Globus pallidus (tissue), 1 donor: Measurements from ENCODE around the gene PNMA6E.
"Not testable (repeated sequence)": the region's sequence is repeated elsewhere in the genome, so short reads cannot be mapped to it uniquely, and the experiment has no call there.

Experiments used
- DNase-seq: peaks from one replicate; pipeline ENCODE4 v3.0.0-alpha.2; 2015; ENCODE audit warnings: low spot score

PNMA6E gene

GRCh38 chrX:153408221-153408721, 7.1 kb upstream of the PNMA6E start:
- no peak for DNase-seq

- no peak for DNase-seq
These were observed 6.6 kb upstream of the PNMA6E start for GRCh38 chrX:153407736-153408135.

GRCh38 chrX:153406903-153407302, 5.8 kb upstream of the PNMA6E start:
- DNase-seq = no peak

- no peak for DNase-seq
These were observed 4.9 kb upstream of the PNMA6E start for GRCh38 chrX:153406011-153406410.

GRCh38 chrX:153405426-153405825, 4.3 kb upstream of the PNMA6E start:
- DNase-seq = no peak

GRCh38 chrX:153404333-153404732, 3.2 kb upstream of the PNMA6E start:
- not testable (repeated sequence) for DNase-seq

GRCh38 chrX:153400146-153401132, 711 bp downstream of the PNMA6E start:
- DNase-seq = no peak

- no peak for DNase-seq
These were observed 2.7 kb downstream of the PNMA6E start for GRCh38 chrX:153398275-153398960.

- no peak for DNase-seq
These were observed 3.7 kb downstream of the PNMA6E start for GRCh38 chrX:153397256-153397960.

GRCh38 chrX:153396320-153397195, 4.6 kb downstream of the PNMA6E start:
- DNase-seq = no peak

GRCh38 chrX:153395613-153396319, 5.4 kb downstream of the PNMA6E start:
- no peak for DNase-seq

GRCh38 chrX:153394612-153395011, 6.5 kb downstream of the PNMA6E start:
- DNase-seq = no peak

GRCh38 chrX:153392642-153393321, 8.4 kb downstream of the PNMA6E start:
- DNase-seq = no peak

GRCh38 chrX:153389460-153389768, 11.7 kb downstream of the PNMA6E start:
- DNase-seq = not testable (repeated sequence)

- DNase-seq = no peak
These were observed 12.3 kb downstream of the PNMA6E start for GRCh38 chrX:153388722-153389459.

GRCh38 chrX:153387987-153388721, 13.0 kb downstream of the PNMA6E start:
- DNase-seq = no peak

- DNase-seq = no peak
These were observed 13.8 kb downstream of the PNMA6E start for GRCh38 chrX:153387345-153387744.

- DNase-seq = no peak
These were observed 15.1 kb downstream of the PNMA6E start for GRCh38 chrX:153386097-153386496.

- not testable (repeated sequence) for DNase-seq
These were observed 16.2 kb downstream of the PNMA6E start for GRCh38 chrX:153384973-153385372.
